HL-60/S4 treated with phorbol 12-myristate 13-acetate at 8.2 ng/mL for 4 days and 3 days (cell line): ENCODE results near the gene TBCC.

Source experiments
- in situ Hi-C: fragments of 300-500 bp; cut with MboI; formaldehyde crosslinking; loops from 2 replicates; pipeline ENCODE4 v1.15.0; 2022; ENCODE audit warnings: low sequenced_read_pairs

Gene TBCC

GRCh38 chr6:42697268-42697655 is 48.6 kb downstream of the TBCC start:
- in situ Hi-C loops, result no loop called here

- in situ Hi-C loops, result no loop called here
Observed at GRCh38 chr6:42696526-42697267, 49.2 kb downstream of the TBCC start.

GRCh38 chr6:42694586-42694985 is 51.3 kb downstream of the TBCC start:
- in situ Hi-C loops, result no loop called here
